AML-193 (cell line): Measurements from ENCODE around the gene MAPK14.

ENCODE experiments used
- DNase-seq, 2 experiments: peaks; one replicate each; lab custom pipeline; 2025; lab: John Stamatoyannopoulos, UW

Gene MAPK14

GRCh38 chr6:36102853-36103252, 75.2 kb downstream of the MAPK14 start:
- no peak for DNase-seq

GRCh38 chr6:36104836-36105235, 77.2 kb downstream of the MAPK14 start:
- DNase-seq: no peak

- no peak for DNase-seq
These were observed 81.5 kb downstream of the MAPK14 start for GRCh38 chr6:36109092-36109491.

GRCh38 chr6:36110050-36110449, 82.4 kb downstream of the MAPK14 start:
- no peak for DNase-seq

GRCh38 chr6:36110863-36111262, 83.3 kb downstream of the MAPK14 start:
- no peak for DNase-seq

- DNase-seq: no peak
These were observed 83.9 kb downstream of the MAPK14 start for GRCh38 chr6:36111526-36111925.

GRCh38 chr6:36113049-36113448, 85.4 kb downstream of the MAPK14 start:
- DNase-seq: no peak

- no peak for DNase-seq
These were observed 86.1 kb downstream of the MAPK14 start for GRCh38 chr6:36113703-36114102.

GRCh38 chr6:36114798-36115408, 87.3 kb downstream of the MAPK14 start:
- peak; percentile 86 to 87 for DNase-seq

- DNase-seq: no peak
These were observed 87.8 kb downstream of the MAPK14 start for GRCh38 chr6:36115412-36115811.

- DNase-seq: no peak
These were observed 88.7 kb downstream of the MAPK14 start for GRCh38 chr6:36116066-36116864.

GRCh38 chr6:36116943-36117342, 89.3 kb downstream of the MAPK14 start:
- no peak for DNase-seq

GRCh38 chr6:36117658-36118549, 90.3 kb downstream of the MAPK14 start:
- no peak for DNase-seq

- DNase-seq: no peak
These were observed 91.0 kb downstream of the MAPK14 start for GRCh38 chr6:36118550-36119107.

- DNase-seq: no peak
These were observed 91.6 kb downstream of the MAPK14 start for GRCh38 chr6:36119209-36119608.

- no peak for DNase-seq
These were observed 92.4 kb downstream of the MAPK14 start for GRCh38 chr6:36120018-36120417.

GRCh38 chr6:36120539-36120938, 92.9 kb downstream of the MAPK14 start:
- DNase-seq: no peak

- DNase-seq: peak; percentile 74 to 79
These were observed 93.6 kb downstream of the MAPK14 start for GRCh38 chr6:36120979-36121786.

GRCh38 chr6:36121787-36122494, 94.3 kb downstream of the MAPK14 start:
- DNase-seq: no peak

- no peak for DNase-seq
These were observed 95.1 kb downstream of the MAPK14 start for GRCh38 chr6:36122495-36123269.
